Pancreas (tissue), 10 donors: ENCODE results near the gene RAB4A. TPM values are rescaled to one million over a fixed set of nuclear protein-coding genes. Genes with fewer than 3 reads are reported as not detected.

Experiments used
- ATAC-seq, 4 donors: fragments of 200-7000 bp; cut with Tn5 transposase; one replicate each; pipeline versions ENCODE4 v1.8.0 to v1.9.1; 2020; ENCODE audit warnings: mild to moderate bottlenecking in 4 of 4, moderate library complexity in 4 of 4
- DNase-seq, 6 donors: peaks; one replicate each; pipeline ENCODE4 v3.0.0-alpha.2; 2020
- FAIRE-seq: peaks from 2 replicates; lab custom pipeline; 2012; peaks lifted over from hg19 to GRCh38; lab: Jason Lieb, UNC
- H3K27ac ChIP-seq, 4 donors: fragments of 200-600 bp; sonication (generic); 1 replicate in 3 of 4; 2 replicates in 1 of 4; pipeline versions ENCODE4 v1.5.0 to v1.8.0; 2020
- H3K27me3 ChIP-seq, 4 donors: fragments of 200-600 bp; one replicate each; pipeline ENCODE4 v1.8.0; 2021
- H3K36me3 ChIP-seq, 3 donors: fragments of 200-600 bp; sonication (generic) in 1 of 3; one replicate each; pipeline versions ENCODE4 v1.5.0 to v1.8.0; 2020 to 2021
- H3K4me1 ChIP-seq, 3 donors: fragments of 200-600 bp; one replicate each; pipeline ENCODE4 v1.8.0; 2021
- H3K4me3 ChIP-seq, 4 donors: fragments of 200-600 bp; sonication (generic) in 2 of 4; one replicate each; pipeline versions ENCODE4 v1.5.0 to v1.8.0; 2020 to 2021
- H3K9me3 ChIP-seq, 4 donors: fragments of 200-600 bp; one replicate each; pipeline ENCODE4 v1.8.0; 2021
- WGBS, 2 donors: extraction: QIAGEN DNeasy Blood & Tissue Kit; methylation state at CpG; one replicate each; pipeline ENCODE4 v1.1.7; 2013; 5-methylcytosine and 5-hydroxymethylcytosine counted together
- intact Hi-C, 3 donors: fragments of 100-400 bp; cut with DNase I; formaldehyde crosslinking; loops; one replicate each; pipeline versions ENCODE4 v1.11.1 to v1.14.2; 2022
- polyA plus RNA-seq, 2 donors: library from polyadenylated mRNA; stranded (reverse); fragments of 200-250 nt; gene quantifications; one replicate each; pipeline ENCODE4 v1.2.3, GENCODE V29; 2013
- total RNA-seq, 6 donors: library from RNA; stranded (reverse); fragmentation: NEBNext Ultra II Directional in 4 of 6; extraction: Animal tissue kit (Norgen Biotek cat#: 25700) in 4 of 6; gene quantifications; one replicate each; pipeline versions ENCODE4 v1.2.1 to v1.2.4, GENCODE V29; 2021 to 2023
- TF ChIP-seq, protein P1 (sequence below), 4 donors: fragments of 200-600 bp; sonication (generic) in 3 of 4; IDR thresholded peaks; one replicate each; pipeline versions ENCODE4 v1.5.0 to v1.8.0; 2021; ENCODE audit warnings: antibody characterized with exemption in 4 of 4
- donor health status: healthy with polysubstance abuse.
- donor health status: DM: no; HTN: no; CAD: no; lungs with moderate emphysema.
- donor health status: DM: no; HTN: no; CAD: no.
- donor health status: control.
- donor health status: control.
- donor health status: Bipolar disorder and iron deficiency.
- donor health status: DM: yes; HTN: yes; CAD: no.
- donor health status: DM: no; HTN: no; CAD: no.
- donor health status: DM: no; HTN: no; CAD: no.
- donor health status: DM: yes; HTN: yes; CAD: no.

The RAB4A gene
- total and polyA plus RNA-seq, 8 donors: 14.5 to 67.4 (median 53.7) TPM

DNA sequence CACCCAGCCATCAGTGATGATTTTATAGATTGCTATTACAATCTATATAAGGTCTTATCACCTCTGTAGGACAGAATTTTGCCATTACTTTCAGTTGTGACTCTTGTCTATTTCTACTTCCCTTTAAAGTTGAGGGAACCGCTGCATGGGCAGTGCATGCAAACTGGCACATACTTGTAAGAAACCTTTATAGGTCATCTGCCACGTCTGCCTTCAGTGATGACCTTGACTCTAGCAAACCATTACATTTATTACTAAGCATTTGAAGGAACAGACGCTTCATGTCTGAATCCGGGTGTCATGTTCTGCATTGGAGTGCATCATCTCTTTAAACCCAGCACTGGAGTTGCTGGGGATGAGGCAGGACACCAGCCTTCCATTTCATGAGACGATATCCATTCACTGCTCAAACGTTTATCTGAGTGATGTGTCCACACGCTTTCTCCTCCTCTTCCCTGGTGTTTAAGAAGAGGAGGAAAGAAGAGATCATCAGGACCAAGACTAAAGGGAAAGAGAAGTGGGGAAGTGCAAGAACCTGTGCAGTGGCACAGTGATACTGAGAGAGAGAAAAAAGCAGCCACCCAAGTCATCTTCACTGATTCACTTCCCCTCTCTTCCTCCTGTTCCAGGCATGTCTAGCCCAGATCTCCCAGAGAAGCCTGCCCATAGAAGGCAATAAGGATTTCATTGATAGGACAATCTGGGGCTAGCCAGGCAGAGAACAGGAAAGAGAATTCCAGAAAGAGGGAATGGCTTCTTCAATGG is 57.9 kb downstream of the RAB4A start:
- Histone ChIP-seq H3K27ac (no peak overlapping the region), H3K4me3 (no peak overlapping the region), H3K4me1 (no peaks in the 10 kb centered on the region), H3K27me3 (no peaks in the 10 kb centered on the region), H3K36me3 (peaks cover 0 to 10% (median under 1%) of the 10 kb centered on the region in 3 donors), H3K9me3 (no peaks in the 10 kb centered on the region)
- FAIRE-seq (no peak), ATAC-seq (no peak), DNase-seq (no peak)
- TF ChIP-seq, protein P1, sequence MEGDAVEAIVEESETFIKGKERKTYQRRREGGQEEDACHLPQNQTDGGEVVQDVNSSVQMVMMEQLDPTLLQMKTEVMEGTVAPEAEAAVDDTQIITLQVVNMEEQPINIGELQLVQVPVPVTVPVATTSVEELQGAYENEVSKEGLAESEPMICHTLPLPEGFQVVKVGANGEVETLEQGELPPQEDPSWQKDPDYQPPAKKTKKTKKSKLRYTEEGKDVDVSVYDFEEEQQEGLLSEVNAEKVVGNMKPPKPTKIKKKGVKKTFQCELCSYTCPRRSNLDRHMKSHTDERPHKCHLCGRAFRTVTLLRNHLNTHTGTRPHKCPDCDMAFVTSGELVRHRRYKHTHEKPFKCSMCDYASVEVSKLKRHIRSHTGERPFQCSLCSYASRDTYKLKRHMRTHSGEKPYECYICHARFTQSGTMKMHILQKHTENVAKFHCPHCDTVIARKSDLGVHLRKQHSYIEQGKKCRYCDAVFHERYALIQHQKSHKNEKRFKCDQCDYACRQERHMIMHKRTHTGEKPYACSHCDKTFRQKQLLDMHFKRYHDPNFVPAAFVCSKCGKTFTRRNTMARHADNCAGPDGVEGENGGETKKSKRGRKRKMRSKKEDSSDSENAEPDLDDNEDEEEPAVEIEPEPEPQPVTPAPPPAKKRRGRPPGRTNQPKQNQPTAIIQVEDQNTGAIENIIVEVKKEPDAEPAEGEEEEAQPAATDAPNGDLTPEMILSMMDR (IDR thresholded peaks at IDR 0.05): no peak
- intact Hi-C loops: no loop called here
- 69 to 76% methylated on average over 7 of the region's 7 CpGs for WGBS, 2 donors

DNA sequence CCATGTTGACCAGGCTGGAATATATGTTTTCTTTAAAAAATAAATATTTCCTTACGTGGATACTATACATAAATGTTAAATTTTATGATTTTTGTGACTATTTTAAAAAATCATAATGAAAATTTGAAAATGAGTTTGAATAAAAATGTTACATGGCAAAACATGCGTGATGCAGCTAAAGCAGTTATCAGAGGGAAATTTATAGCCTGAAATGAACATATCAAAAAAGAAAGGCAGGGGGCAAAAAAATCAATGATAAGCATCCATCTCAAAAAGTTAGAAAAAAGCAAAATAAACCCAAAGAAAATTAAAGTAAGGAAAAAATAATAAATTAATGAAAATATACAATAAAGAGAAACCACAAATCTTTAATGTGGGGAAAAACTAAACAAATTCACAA is 63.4 kb downstream of the RAB4A start:
- ATAC-seq: no peak
- 96 to 99% methylated on average over 2 of the region's 2 CpGs for WGBS, 2 donors
- H3K36me3 ChIP-seq: no peaks in the 10 kb centered on the region
- intact Hi-C loops: no loop called here
- DNase-seq: no peak
- TF ChIP-seq, protein P1 (IDR thresholded peaks at IDR 0.05): no peak
- no peak overlapping the region for H3K4me3 ChIP-seq
- H3K9me3 ChIP-seq: no peaks in the 10 kb centered on the region
- H3K27me3 ChIP-seq: no peaks in the 10 kb centered on the region
- FAIRE-seq: no peak
- H3K4me1 ChIP-seq: no peaks in the 10 kb centered on the region
- no peak overlapping the region for H3K27ac ChIP-seq

DNA sequence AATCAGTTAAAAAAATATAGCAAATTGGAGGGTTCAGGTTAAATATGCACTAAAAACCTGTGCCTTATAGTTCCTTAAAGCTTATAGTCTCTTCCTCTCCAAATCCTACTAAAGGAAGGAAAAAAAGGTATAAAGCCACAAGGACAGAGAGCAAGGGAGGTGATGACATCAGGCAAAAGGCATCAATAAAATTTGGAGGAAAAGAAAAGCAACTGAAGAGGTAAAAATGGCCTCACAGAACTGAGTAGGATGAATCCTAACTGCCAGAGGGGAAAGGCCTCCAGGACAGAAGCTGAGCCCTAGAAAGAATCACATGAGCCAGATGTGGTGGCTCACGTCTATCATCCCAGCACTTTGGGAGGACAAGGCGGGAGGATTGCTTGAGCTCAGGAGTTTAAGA is 63.8 kb downstream of the RAB4A start:
- H3K27ac ChIP-seq: no peak overlapping the region
- DNase-seq (no peak), ATAC-seq (no peak), FAIRE-seq (no peak)
- no peak overlapping the region for H3K4me3 ChIP-seq
- TF ChIP-seq, protein P1 (IDR thresholded peaks at IDR 0.05): no peak
- no peaks in the 10 kb centered on the region for H3K36me3 ChIP-seq
- H3K4me1 ChIP-seq: no peaks in the 10 kb centered on the region
- 92 to 94% methylated on average over 2 of the region's 2 CpGs for WGBS, 2 donors
- H3K27me3 ChIP-seq: no peaks in the 10 kb centered on the region
- intact Hi-C loops: no loop called here
- H3K9me3 ChIP-seq: no peaks in the 10 kb centered on the region

DNA sequence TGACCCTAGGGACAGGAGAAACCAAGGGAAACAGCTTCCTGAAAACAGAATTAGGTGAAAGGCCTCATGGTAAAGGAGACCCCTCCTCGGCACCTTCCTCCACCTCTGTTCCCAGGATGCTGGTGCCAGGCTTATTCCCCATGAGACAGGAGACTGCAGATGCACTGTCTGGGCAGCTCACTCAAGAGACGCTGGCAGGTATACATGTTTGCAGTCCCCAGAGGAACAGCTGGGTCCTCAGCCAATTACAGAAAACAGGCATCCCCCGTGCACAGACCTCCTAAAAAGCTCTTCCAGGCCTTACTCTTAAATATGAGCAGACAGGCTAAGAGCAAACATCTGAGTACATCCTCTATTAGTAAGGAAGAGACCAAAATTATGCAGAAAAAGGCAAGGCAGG is 65.4 kb downstream of the RAB4A start:
- no peak for ATAC-seq
- Histone ChIP-seq H3K4me3 (no peak overlapping the region), H3K4me1 (no peaks in the 10 kb centered on the region), H3K9me3 (no peaks in the 10 kb centered on the region), H3K27me3 (no peaks in the 10 kb centered on the region), H3K36me3 (no peaks in the 10 kb centered on the region), H3K27ac (no peak overlapping the region)
- DNase-seq: no peak
- no peak for FAIRE-seq
- WGBS, 2 donors: 88 to 92% methylated on average over 3 of the region's 3 CpGs
- TF ChIP-seq, protein P1 (IDR thresholded peaks at IDR 0.05): no peak
- intact Hi-C loops: no loop called here

DNA sequence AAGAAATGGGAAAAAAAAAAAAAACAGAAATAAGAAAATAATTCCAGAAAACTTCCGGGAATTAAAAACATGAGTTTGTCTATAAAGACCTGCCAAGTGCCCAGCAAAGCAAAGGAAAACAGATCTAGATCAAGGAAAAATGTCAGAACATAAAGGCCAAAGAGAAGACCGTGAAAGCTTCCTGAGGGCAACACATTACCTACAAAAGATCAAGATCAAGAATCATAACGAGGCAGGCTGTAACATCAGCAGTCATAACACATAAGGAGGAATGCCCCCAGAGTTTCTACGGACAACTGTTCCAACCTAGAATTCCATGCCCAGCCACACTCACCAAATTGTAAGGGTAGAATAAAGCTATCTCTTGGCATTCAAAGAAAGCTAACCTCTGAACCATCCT is 68.2 kb downstream of the RAB4A start:
- no peaks in the 10 kb centered on the region for H3K27me3 ChIP-seq
- no peak overlapping the region for H3K4me3 ChIP-seq
- TF ChIP-seq, protein P1 (IDR thresholded peaks at IDR 0.05): no peak
- H3K36me3 ChIP-seq: no peaks in the 10 kb centered on the region
- ATAC-seq (no peak), DNase-seq (no peak), FAIRE-seq (no peak)
- H3K27ac ChIP-seq: no peak overlapping the region
- intact Hi-C loops: no loop called here
- H3K9me3 ChIP-seq: no peaks in the 10 kb centered on the region
- 92 to 97% methylated on average over 4 of the region's 4 CpGs for WGBS, 2 donors
- peaks cover 0 to 4% (median 0%) of the 10 kb centered on the region in 3 donors for H3K4me1 ChIP-seq
